Activated CD4-positive, alpha-beta T cell treated with anti-CD3 and anti-CD28 coated beads, Interleukin-10, Interleukin-2, amounts not matched to agents 100 ng/mL and 50 ng/mL, durations not matched to agents 16 hours and 8 hours (primary cell): Measurements from ENCODE around the gene TLE6.
"Not testable (repeated sequence)": the region's sequence is repeated elsewhere in the genome, so short reads cannot be mapped to it uniquely, and the experiment has no call there.

Experiments
- DNase-seq: peaks from one replicate; pipeline ENCODE4 v3.0.0-alpha.2; 2020

TLE6 gene

DNA sequence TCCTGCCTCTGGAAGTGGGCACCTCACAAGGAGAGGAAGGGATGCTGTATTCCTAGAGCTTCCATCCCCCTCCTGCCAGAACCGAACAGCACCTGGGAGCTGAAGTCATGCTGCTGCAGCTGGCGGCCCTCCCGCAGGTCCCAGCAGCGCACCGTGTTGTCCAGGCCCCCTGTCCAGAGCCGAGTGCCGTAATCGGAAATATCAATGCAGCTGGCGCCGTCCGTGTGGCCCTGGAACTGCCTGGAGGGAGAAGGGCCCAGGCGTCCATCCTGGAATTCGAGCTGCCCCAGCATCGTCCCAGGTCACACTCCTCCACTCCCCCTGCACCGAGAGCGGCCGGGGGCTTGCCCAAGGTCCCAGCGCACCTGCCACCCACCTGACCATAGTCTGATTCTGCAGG lies 28.0 kb downstream of the TLE6 start:
- DNase-seq = no peak

- DNase-seq = peak; percentile 24
Observed at GRCh38 chr19:3006075-3006767, 28.9 kb downstream of the TLE6 start.

DNA sequence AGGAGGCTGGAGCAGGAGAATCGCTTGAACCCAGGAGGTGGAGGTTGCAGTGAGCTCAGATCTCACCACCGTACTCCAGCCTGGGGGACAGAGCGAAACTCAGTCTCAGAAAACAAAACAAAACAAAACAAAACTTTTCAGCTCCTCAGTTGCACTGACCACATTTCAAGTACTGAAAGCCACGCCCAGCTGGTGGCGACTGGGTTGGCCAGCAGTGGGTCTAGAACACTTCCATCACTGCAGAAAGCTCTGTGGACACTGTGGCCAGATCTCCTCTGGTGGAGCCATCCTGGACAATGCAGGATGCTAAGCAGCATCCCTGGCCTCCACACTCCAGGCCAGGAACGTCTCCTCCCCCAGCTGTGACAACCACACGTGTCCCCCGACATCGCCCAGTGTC lies 30.6 kb downstream of the TLE6 start:
- DNase-seq = no peak

GRCh38 chr19:3008994-3009393 lies 31.6 kb downstream of the TLE6 start:
- no peak for DNase-seq

- no peak for DNase-seq
Observed at GRCh38 chr19:3010871-3011270, 33.5 kb downstream of the TLE6 start.

DNA sequence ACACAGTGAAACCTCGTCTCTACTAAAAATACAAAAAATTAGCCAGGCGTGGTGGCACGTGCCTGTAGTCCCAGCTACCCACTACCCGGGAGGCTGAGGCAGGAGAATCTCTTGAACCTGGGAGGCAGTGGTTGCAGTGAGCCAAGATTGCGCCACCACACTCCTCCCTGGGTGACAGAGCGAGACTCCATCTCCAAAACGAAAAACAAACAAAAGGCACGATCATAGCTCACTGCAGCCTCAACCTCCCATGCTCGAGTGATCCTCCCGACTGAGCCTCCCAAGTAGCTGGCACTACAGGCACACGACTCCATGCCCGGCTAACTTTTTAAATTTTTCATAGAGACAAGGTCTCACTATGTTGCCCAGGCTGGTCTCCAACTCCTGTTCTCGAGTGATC lies 34.7 kb downstream of the TLE6 start:
- not testable (repeated sequence) for DNase-seq

- DNase-seq = no peak
Observed at GRCh38 chr19:3012621-3013262, 35.4 kb downstream of the TLE6 start.

DNA sequence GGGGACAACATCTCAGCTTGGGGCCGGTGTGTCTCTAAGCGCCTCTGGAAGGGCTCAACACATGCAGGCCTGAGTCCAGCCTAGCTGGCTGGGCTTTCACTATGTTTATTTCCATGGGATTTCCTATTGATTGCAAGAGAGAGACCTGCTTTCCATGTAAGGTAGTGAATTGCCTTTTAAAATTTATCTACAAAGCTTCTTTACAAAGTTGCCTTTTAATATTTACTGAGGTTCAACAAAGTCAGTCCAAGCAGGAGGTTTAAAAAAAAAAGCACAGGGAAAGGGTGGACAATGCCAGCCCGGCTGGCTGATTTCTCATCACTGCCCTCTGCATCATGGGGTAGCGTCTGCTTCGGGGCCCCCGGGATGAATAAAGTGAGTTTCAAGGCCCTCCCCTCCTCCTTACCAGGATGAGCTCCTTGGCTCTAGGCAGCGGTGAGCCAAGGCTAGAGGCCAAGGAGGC lies 35.9 kb downstream of the TLE6 start:
- DNase-seq = no peak

DNA sequence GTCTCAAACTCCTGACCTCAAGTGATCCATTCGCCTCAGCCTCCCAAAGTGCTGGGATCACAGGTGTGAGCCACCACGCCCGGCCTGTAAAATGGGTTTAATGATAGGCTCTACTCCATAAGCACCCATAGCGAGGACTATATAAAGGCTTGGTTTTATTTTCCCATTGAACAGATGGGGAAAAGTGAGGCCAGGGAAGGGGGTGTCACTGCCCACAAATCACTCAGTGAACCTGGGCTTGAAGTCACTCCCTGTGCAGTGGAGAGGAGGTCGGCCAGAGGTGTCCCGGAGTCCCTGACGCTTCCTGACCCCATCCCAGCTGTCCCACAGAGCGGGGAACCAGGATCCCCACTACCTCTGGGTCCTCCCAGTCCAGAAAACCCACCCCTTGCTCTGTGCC lies 36.8 kb downstream of the TLE6 start:
- no peak for DNase-seq

DNA sequence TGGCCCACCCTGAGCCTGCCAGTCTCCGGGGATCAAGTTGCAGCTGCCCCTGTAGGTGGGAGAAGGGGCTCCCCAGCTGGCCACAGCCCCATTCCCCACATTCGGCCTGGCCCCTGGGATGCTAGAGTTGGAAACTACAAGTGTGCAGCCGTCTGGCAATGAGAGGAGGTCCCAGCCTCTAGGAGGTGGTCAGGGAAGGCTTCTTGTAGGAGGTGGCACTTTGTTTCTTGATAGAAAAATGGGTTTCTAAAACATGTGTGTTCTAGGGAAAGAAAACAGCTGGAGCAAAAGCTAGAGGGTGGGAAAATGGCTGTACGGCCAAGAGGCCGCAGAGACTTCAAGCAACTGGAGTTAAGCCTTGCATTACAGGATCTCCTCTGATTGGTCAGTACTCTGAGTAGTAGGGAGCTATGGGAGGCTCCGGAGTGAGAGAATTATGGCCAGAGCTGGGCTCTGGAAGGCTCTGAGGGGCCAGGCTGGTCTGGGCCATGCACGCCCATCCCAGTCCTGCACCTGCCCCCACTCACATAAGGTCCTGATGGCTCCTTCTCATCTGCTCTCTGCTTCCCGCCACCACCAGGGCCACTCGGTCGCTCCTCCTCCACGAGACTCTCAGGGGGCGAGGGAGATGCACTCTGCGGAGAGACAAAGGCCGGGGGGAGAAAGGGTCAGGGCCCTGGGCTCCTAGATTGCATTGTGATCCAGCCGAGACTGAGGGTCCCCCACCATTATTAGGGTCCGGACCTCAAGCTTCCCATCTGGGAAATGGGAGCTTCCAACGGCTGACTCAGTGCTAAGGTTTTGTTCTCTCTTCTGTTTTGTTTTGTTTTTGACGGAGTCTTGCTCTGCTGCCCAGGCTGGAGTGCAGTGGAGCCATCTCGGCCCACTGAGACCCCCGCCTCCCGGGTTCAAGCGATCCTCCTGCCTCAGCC lies 38.0 kb downstream of the TLE6 start:
- no peak for DNase-seq

- DNase-seq = no peak
Observed at GRCh38 chr19:3017923-3018322, 40.6 kb downstream of the TLE6 start.

GRCh38 chr19:3019211-3019854 lies 42.0 kb downstream of the TLE6 start:
- DNase-seq = no peak

- no peak for DNase-seq
Observed at GRCh38 chr19:3020321-3020960, 43.1 kb downstream of the TLE6 start.

DNA sequence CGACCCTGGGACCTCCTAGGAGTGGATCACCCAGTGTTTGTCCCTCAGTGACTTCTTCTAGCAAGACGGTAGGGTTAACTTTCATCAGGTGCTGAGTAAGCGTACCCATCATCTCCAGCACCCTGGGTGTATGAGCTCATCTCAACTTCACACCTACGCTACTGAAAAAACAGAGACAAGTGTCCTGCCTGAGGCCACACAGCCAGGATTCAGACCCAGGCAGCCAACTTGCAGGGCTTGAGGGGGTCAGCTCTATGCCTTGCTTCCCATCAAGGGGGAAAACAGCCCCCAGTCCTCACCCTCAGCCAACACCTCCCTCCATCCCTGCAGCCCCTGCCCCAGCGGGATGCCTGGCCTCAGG lies 47.1 kb downstream of the TLE6 start:
- peak; percentile 64 for DNase-seq

- no peak for DNase-seq
Observed at GRCh38 chr19:3024870-3025548, 47.6 kb downstream of the TLE6 start.

DNA sequence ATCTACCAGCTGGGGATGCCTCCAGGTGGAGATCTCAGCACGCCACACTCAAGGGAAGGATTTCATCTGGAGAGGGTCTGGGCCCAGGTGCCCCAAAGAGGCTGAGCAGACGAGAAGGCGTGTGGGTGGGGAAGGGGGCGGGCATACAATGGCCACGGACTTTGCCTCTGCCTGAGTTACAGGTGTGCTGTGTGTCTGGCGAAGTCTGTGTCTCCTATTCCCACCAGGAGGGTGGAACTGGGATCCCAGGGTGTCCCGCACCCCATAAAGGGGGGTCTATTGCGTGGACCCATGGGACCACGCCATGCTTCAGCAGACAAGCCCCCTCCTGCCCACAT lies 48.2 kb downstream of the TLE6 start:
- no peak for DNase-seq

DNA sequence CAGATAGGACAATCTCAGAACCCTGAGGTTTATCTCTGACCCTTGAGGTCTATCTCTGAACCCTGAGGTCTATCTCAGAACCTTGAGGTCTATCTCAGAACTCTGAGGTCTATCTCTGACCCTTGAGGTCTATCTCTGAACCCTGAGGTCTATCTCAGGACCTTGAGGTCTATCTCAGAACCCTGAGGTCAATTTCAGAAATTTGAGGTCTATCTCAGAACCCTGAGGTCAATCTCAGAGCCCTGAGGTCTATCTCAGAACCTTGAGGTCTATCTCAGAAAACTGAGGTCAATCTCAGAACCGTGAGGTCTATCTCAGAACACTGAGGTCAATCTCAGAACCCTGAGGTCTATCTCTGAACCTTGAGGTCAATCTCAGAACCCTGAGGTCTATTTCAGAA lies 49.4 kb downstream of the TLE6 start:
- DNase-seq = no peak

- no peak for DNase-seq
Observed at GRCh38 chr19:3027292-3027691, 49.9 kb downstream of the TLE6 start.

- DNase-seq = no peak
Observed at GRCh38 chr19:3027981-3028304, 50.6 kb downstream of the TLE6 start.

GRCh38 chr19:3028305-3029064 lies 51.1 kb downstream of the TLE6 start:
- no peak for DNase-seq

DNA sequence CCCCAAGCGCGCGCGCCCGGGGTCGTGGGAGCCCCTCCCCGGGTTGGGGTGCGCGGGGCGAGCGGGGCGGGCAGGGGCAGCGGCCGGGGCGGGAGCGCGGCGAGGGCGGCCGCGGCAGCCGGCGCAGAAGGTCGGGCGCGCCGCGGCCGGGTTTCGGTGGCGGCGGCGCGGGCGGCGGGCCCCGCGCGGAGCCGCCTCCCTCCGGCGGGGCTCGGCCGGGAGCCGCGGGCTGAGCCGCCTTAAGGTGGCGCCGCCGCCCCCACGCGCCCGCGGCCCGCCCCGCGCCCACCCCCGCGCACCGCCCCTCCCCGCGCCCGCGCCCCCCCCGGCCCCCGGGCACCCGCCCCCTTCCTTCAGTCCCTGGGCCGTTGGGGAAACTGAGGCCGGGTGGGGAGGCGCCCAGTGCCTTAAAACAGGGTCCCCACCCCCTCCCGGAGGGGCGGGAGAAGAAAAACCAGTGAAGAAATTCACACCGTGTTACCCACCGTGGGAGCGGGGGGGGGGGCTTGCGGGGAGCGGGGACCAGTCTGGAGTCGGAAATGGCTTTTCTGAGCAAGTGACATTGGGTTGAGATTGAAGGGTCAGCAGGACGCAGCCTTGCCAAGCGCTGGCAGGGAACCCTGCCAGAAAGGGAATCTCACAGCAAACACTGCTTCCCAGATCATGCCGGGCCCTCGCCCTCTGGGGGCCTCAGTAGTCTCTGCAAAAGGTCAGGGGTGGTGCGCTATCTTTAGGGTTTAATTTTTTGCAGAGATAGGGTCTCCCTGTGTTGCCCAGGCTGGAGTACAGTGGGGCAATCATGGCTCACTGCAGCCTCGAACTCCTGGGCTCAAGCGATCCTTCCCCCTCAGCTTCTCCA lies 51.9 kb downstream of the TLE6 start, which contains the start of gene TLE2:
TLE2 (minus strand) TSS at position 216 of the 859 bp plus-strand sequence. CDS start 376 bp downstream, outside the sequence.
- no peak for DNase-seq
